ENCODE results near the gene RYR3. TPM values are rescaled to one million over a fixed set of nuclear protein-coding genes. Genes with fewer than 3 reads are reported as not detected.

RYR3 gene
- total RNA-seq, 4 donors from 2014 or later = 3.7 to 7.2 (median 4.5) TPM

DNA sequence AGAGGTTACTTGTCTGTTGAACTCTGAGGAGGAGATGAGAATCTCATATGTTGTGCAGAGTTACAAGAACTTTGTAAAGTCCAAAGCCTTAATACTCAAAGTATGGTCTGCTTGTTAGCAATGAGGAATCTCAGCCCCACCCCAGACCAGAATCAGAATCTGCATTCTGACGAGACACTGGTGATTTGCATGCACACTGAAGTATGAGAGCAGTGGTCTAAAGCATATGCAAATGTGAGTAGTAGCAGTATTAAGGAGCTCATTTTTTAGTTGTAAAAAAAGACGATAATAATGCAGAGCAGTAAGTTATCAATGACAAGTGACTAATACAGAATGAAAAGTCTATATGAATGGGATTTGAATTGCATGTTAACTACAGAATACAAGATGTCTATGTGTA is 327.7 kb downstream of the RYR3 start:
- H3K27me3 ChIP-seq = no peaks in the 10 kb centered on the region
- peaks cover 0 to 26% (median 0%) of the 10 kb centered on the region in 4 donors for H3K36me3 ChIP-seq
- DNase-seq (ENCODE audit: extremely low spot score) = no peak
- intact Hi-C loops (cut with DNase I) = no loop called here
- H3K4me1 ChIP-seq = no peaks in the 10 kb centered on the region
- WGBS = 86% methylated on average over 2 of the region's 2 CpGs
- H3K9me3 ChIP-seq = no peaks in the 10 kb centered on the region
- no peak for TF ChIP-seq EP300 (IDR thresholded peaks at IDR 0.05)
- TF ChIP-seq POLR2AphosphoS5 (IDR thresholded peaks at IDR 0.05) = no peak
- TF ChIP-seq POLR2A (IDR thresholded peaks at IDR 0.05; ENCODE audit: low read depth) = no peak
- TF ChIP-seq, protein P1, sequence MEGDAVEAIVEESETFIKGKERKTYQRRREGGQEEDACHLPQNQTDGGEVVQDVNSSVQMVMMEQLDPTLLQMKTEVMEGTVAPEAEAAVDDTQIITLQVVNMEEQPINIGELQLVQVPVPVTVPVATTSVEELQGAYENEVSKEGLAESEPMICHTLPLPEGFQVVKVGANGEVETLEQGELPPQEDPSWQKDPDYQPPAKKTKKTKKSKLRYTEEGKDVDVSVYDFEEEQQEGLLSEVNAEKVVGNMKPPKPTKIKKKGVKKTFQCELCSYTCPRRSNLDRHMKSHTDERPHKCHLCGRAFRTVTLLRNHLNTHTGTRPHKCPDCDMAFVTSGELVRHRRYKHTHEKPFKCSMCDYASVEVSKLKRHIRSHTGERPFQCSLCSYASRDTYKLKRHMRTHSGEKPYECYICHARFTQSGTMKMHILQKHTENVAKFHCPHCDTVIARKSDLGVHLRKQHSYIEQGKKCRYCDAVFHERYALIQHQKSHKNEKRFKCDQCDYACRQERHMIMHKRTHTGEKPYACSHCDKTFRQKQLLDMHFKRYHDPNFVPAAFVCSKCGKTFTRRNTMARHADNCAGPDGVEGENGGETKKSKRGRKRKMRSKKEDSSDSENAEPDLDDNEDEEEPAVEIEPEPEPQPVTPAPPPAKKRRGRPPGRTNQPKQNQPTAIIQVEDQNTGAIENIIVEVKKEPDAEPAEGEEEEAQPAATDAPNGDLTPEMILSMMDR (IDR thresholded peaks at IDR 0.05) = no peak
- no peak overlapping the region for H3K4me3 ChIP-seq
- H3K27ac ChIP-seq (replicated peaks in 1 of 4) = no peak overlapping the region

DNA sequence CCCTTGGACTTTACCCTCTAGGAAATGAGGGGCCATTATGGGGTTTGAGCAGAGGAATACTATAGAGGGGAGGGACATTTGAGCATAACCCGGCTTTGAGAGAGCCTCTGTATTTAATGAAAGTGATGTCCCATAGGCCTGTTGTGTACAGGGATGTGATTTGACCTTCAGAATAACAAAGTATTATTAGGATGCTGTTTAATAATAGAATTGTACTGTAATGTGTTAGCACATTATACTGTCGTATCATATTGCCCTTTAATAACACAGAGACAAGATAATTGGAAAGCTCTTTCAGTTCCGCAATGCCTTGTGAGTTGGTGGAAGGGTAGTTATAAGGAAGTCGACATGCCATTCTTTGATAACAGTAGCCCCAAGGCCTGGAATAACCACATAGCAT is 328.3 kb downstream of the RYR3 start:
- Histone ChIP-seq H3K27ac (replicated peaks in 1 of 4) (no peak overlapping the region), H3K27me3 (no peaks in the 10 kb centered on the region), H3K4me1 (no peaks in the 10 kb centered on the region), H3K4me3 (no peak overlapping the region), H3K9me3 (no peaks in the 10 kb centered on the region), H3K36me3 (peaks cover 0 to 23% (median 0%) of the 10 kb centered on the region in 4 donors)
- intact Hi-C loops (cut with DNase I) = no loop called here
- WGBS = 89% methylated on average over 4 of the region's 4 CpGs
- no peak for TF ChIP-seq POLR2AphosphoS5 (IDR thresholded peaks at IDR 0.05)
- TF ChIP-seq EP300 (IDR thresholded peaks at IDR 0.05) = no peak
- TF ChIP-seq POLR2A (IDR thresholded peaks at IDR 0.05; ENCODE audit: low read depth) = no peak
- TF ChIP-seq, protein P1 (IDR thresholded peaks at IDR 0.05) = no peak
- DNase-seq (ENCODE audit: extremely low spot score) = no peak

DNA sequence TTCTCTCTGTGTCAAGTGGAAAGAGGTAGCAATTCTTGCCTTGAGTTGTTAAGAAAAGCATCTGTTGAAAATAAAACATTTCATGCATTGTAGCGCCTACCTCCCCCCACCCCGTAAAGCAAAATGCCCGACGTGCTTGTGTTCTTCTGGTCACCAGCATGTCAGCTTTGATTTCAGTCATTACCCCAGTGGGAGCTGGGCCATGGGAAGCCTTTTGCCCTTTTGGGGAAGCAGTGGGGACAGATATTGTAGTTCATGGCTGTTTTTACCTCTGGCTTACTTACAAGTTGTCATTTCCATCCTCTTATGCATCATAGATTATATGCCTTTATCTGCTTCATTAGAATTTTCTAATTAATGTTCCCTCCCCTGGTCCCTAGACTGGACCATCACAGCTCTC is 328.7 kb downstream of the RYR3 start:
- intact Hi-C loops (cut with DNase I) = no loop called here
- Histone ChIP-seq H3K36me3 (peaks cover 0 to 26% (median 0%) of the 10 kb centered on the region in 4 donors), H3K4me3 (no peak overlapping the region), H3K4me1 (no peaks in the 10 kb centered on the region), H3K27ac (replicated peaks in 1 of 4) (no peak overlapping the region), H3K9me3 (no peaks in the 10 kb centered on the region), H3K27me3 (no peaks in the 10 kb centered on the region)
- no peak for DNase-seq (ENCODE audit: extremely low spot score)
- 81% methylated on average over 4 of the region's 4 CpGs for WGBS
- no peak for TF ChIP-seq POLR2A (IDR thresholded peaks at IDR 0.05; ENCODE audit: low read depth)
- no peak for TF ChIP-seq POLR2AphosphoS5 (IDR thresholded peaks at IDR 0.05)
- no peak for TF ChIP-seq EP300 (IDR thresholded peaks at IDR 0.05)
- TF ChIP-seq, protein P1 (IDR thresholded peaks at IDR 0.05) = no peak

DNA sequence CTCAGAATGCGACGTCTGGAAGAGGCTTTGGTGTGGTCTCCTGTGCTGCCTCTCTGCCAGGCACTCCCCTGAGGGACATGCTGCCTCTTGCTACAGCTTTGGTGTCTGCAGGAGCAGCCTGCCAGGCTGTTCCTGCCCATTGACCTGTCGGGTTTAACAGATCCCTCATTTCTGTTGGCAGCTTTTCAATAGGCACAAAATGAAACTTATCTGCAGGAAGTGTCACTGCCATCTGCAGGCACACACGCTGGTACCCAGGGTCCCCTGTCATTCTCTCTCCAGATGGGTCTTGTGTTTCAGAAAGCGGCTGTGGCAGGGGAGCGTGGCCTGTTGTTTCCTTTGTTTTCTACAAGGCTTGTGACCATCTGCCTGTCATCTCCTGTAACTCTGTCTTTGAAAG is 329.2 kb downstream of the RYR3 start:
- no peak for DNase-seq (ENCODE audit: extremely low spot score)
- Histone ChIP-seq H3K36me3 (peaks cover 0 to 26% (median 0%) of the 10 kb centered on the region in 4 donors), H3K27me3 (no peaks in the 10 kb centered on the region), H3K4me3 (no peak overlapping the region), H3K9me3 (no peaks in the 10 kb centered on the region), H3K27ac (replicated peaks in 1 of 4) (no peak overlapping the region), H3K4me1 (no peaks in the 10 kb centered on the region)
- 62% methylated on average over 6 of the region's 6 CpGs for WGBS
- intact Hi-C loops (cut with DNase I) = no loop called here
- TF ChIP-seq POLR2AphosphoS5 (IDR thresholded peaks at IDR 0.05) = no peak
- TF ChIP-seq, protein P1 (IDR thresholded peaks at IDR 0.05) = no peak

DNA sequence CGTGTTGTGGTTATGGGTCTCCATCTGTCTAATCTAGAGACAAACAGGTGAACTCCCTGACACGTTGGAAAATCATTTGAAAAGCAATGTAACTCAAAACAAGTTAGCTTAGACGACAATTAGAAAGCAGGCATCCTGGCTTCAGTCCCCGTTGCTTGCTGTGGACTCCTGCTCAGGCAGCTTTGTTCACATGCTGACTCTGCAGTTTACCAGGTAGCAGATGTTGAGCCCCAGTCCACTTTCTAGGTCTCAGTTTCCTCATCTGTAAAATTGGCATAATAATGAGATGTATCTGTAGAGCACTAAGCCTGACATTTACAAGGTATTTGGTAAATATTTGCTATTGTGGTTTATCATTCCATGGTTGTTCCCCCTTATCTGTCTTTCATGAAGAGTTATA is 330.3 kb downstream of the RYR3 start:
- WGBS = 77% methylated on average over 4 of the region's 4 CpGs
- Histone ChIP-seq H3K4me1 (no peaks in the 10 kb centered on the region), H3K27me3 (no peaks in the 10 kb centered on the region), H3K27ac (replicated peaks in 1 of 4) (no peak overlapping the region), H3K9me3 (no peaks in the 10 kb centered on the region), H3K4me3 (no peak overlapping the region), H3K36me3 (peaks cover 0 to 23% (median 0%) of the 10 kb centered on the region in 4 donors)
- DNase-seq (ENCODE audit: extremely low spot score) = no peak
- TF ChIP-seq, protein P1 (IDR thresholded peaks at IDR 0.05) = no peak
- TF ChIP-seq POLR2AphosphoS5 (IDR thresholded peaks at IDR 0.05) (no peak), EP300 (IDR thresholded peaks at IDR 0.05) (no peak), POLR2A (IDR thresholded peaks at IDR 0.05; ENCODE audit: low read depth) (no peak)
- intact Hi-C loops (cut with DNase I) = no loop called here

All from esophagus muscularis mucosa (tissue), 4 donors.